ENCODE measurements around the gene LANCL2. TPM values are rescaled to one million over a fixed set of nuclear protein-coding genes. Genes with fewer than 3 reads are reported as not detected.

The LANCL2 gene
- total and polyA plus RNA-seq, 4 experiments from 2014 or later: 4.4 to 7.0 (median 5.2) TPM

- Histone ChIP-seq H3K9me3 (ENCODE audit: control insufficient read depth in 1 of 2, low read length in 2 of 2) (no peaks in the 10 kb centered on the region), H3K27me3 (ENCODE audit: insufficient read depth, low read length) (no peaks in the 10 kb centered on the region), H3K27ac (ENCODE audit: low read depth, low read length) (no peak overlapping the region), H3K36me3 (ENCODE audit: insufficient read depth, low read length) (no peaks in the 10 kb centered on the region), H3K4me1 (ENCODE audit: insufficient read depth, low read length) (peaks cover 13% of the 10 kb centered on the region), H3K4me3 (ENCODE audit: low read length in 2 of 2) (no peak overlapping the region)
- peaks cover 0 to 11% of the 10 kb centered on the region in 2 donors for H3K36me3 Mint-ChIP-seq
- ChIA-PET CTCF (ENCODE audit: partially characterized antibody) (no interaction called here), POLR2A (ENCODE audit: partially characterized antibody) (no interaction called here)
- peak overlapping the region in 1 of 8 donors; percentile 43 for H3K4me3 Mint-ChIP-seq
- peaks cover 0 to 5% (median 0%) of the 10 kb centered on the region in 8 donors for H3K9me3 Mint-ChIP-seq
- H3K27me3 Mint-ChIP-seq: peaks cover 0 to 6% of the 10 kb centered on the region in 2 donors
- H3K4me1 Mint-ChIP-seq: peaks cover 7 to 16% (median 10%) of the 10 kb centered on the region in 4 donors
- DNase-seq: no peak
- peak overlapping the region in 1 of 7 donors; percentile 22 for H3K27ac Mint-ChIP-seq
- intact Hi-C loops (cut with micrococcal nuclease): loop anchor here (10.0 kb wide), 1 partner anchor 77 kb away; no protein-coding TSS in a partner anchor
These were observed 3.6 kb upstream of the LANCL2 start for GRCh38 chr7:55361560-55361959.

- ChIA-PET CTCF (ENCODE audit: partially characterized antibody) (no interaction called here), POLR2A (ENCODE audit: partially characterized antibody) (no interaction called here)
- H3K27ac Mint-ChIP-seq: no peak overlapping the region
- H3K27ac ChIP-seq (ENCODE audit: low read depth, low read length): no peak overlapping the region
- no peak overlapping the region for H3K4me3 Mint-ChIP-seq
- DNase-seq: no peak
- H3K36me3 Mint-ChIP-seq: peaks cover 0 to 15% of the 10 kb centered on the region in 2 donors
- H3K4me1 ChIP-seq (ENCODE audit: insufficient read depth, low read length): peaks cover 27% of the 10 kb centered on the region
- H3K27me3 Mint-ChIP-seq: peaks cover 0 to 6% of the 10 kb centered on the region in 2 donors
- H3K9me3 ChIP-seq (ENCODE audit: control insufficient read depth in 1 of 2, low read length in 2 of 2): no peaks in the 10 kb centered on the region
- peaks cover 0 to 5% (median 0%) of the 10 kb centered on the region in 8 donors for H3K9me3 Mint-ChIP-seq
- H3K4me3 ChIP-seq (ENCODE audit: low read length in 2 of 2): no peak overlapping the region
- peaks cover 13 to 17% (median 15%) of the 10 kb centered on the region in 4 donors for H3K4me1 Mint-ChIP-seq
- intact Hi-C loops (cut with micrococcal nuclease): loop anchor here (10.0 kb wide), 1 partner anchor 78 kb away; no protein-coding TSS in a partner anchor
- no peaks in the 10 kb centered on the region for H3K36me3 ChIP-seq (ENCODE audit: insufficient read depth, low read length)
- no peaks in the 10 kb centered on the region for H3K27me3 ChIP-seq (ENCODE audit: insufficient read depth, low read length)
These were observed 2.2 kb upstream of the LANCL2 start for GRCh38 chr7:55362927-55363326.

- H3K27ac Mint-ChIP-seq: peak overlapping the region in 3 of 7 donors; percentile 30 to 99 (median 55)
- Histone ChIP-seq H3K9me3 (ENCODE audit: control insufficient read depth in 1 of 2, low read length in 2 of 2) (no peaks in the 10 kb centered on the region), H3K27me3 (ENCODE audit: insufficient read depth, low read length) (no peaks in the 10 kb centered on the region), H3K27ac (ENCODE audit: low read depth, low read length) (no peak overlapping the region), H3K4me3 (ENCODE audit: low read length in 2 of 2) (no peak overlapping the region), H3K36me3 (ENCODE audit: insufficient read depth, low read length) (no peaks in the 10 kb centered on the region), H3K4me1 (ENCODE audit: insufficient read depth, low read length) (peaks cover 27% of the 10 kb centered on the region)
- ChIA-PET POLR2A (ENCODE audit: partially characterized antibody) (interaction anchor here (0.5 to 3.3 kb wide), 2 partner anchors 93 to 209 kb away, joined by 3 to 36 read pairs; partner anchors contain the start of gene VOPP1), CTCF (ENCODE audit: partially characterized antibody) (no interaction called here)
- H3K4me1 Mint-ChIP-seq: peaks cover 13 to 20% (median 16%) of the 10 kb centered on the region in 4 donors
- DNase-seq: no peak
- peaks cover 0 to 5% (median 0%) of the 10 kb centered on the region in 8 donors for H3K9me3 Mint-ChIP-seq
- intact Hi-C loops (cut with micrococcal nuclease): loop anchor here (2.0 to 10.0 kb wide), 3 partner anchors 79 to 109 kb away; no protein-coding TSS in a partner anchor
- H3K4me3 Mint-ChIP-seq: peak overlapping the region in 4 of 8 donors; percentile 8 to 96 (median 65)
- peaks cover 0 to 15% of the 10 kb centered on the region in 2 donors for H3K36me3 Mint-ChIP-seq
- peaks cover 0 to 3% of the 10 kb centered on the region in 2 donors for H3K27me3 Mint-ChIP-seq
These were observed 1.6 kb upstream of the LANCL2 start for GRCh38 chr7:55363386-55364170.

GRCh38 chr7:55365675-55366460 lies 731 bp downstream of the LANCL2 start:
- H3K27me3 ChIP-seq (ENCODE audit: insufficient read depth, low read length): no peaks in the 10 kb centered on the region
- H3K36me3 Mint-ChIP-seq: peaks cover 0 to 15% of the 10 kb centered on the region in 2 donors
- DNase-seq: peak; percentile 95 to 100 (median 98)
- H3K36me3 ChIP-seq (ENCODE audit: insufficient read depth, low read length): no peaks in the 10 kb centered on the region
- peak overlapping the region; percentile 98 for H3K27ac ChIP-seq (ENCODE audit: low read depth, low read length)
- POLR2A ChIA-PET (ENCODE audit: partially characterized antibody): interaction anchor here (0.5 to 3.3 kb wide), 29 partner anchors 9 to 740 kb away, joined by 3 to 36 read pairs (median 3); partner anchors contain the start of genes CCT6A, CHCHD2, PSPH and SEC61G
- H3K27ac Mint-ChIP-seq: peak overlapping the region; percentile 98 to 99 (median 99)
- H3K27me3 Mint-ChIP-seq: no peaks in the 10 kb centered on the region
- intact Hi-C loops (cut with micrococcal nuclease): loop anchor here (1.0 to 10.0 kb wide), 11 partner anchors 51 to 740 kb away; partner anchors contain the start of genes CCT6A, CHCHD2, MRPS17 and PSPH
- no peaks in the 10 kb centered on the region for H3K9me3 ChIP-seq (ENCODE audit: control insufficient read depth in 1 of 2, low read length in 2 of 2)
- H3K4me1 Mint-ChIP-seq: peaks cover 13 to 25% (median 21%) of the 10 kb centered on the region in 4 donors
- H3K9me3 Mint-ChIP-seq: peaks cover 0 to 5% (median 0%) of the 10 kb centered on the region in 8 donors
- H3K4me1 ChIP-seq (ENCODE audit: insufficient read depth, low read length): peaks cover 27% of the 10 kb centered on the region
- H3K4me3 ChIP-seq (ENCODE audit: low read length in 2 of 2): peak overlapping the region; percentile 98 to 99
- CTCF ChIA-PET (ENCODE audit: partially characterized antibody): interaction anchor here (1.0 to 1.9 kb wide), 6 partner anchors 9 to 231 kb away, joined by 3 to 7 read pairs (median 4); no protein-coding TSS in a partner anchor
- peak overlapping the region; percentile 90 to 96 (median 94) for H3K4me3 Mint-ChIP-seq

- Mint-ChIP-seq H3K4me3 (peak overlapping the region; percentile 90 to 96 (median 94)), H3K4me1 (peaks cover 13 to 25% (median 21%) of the 10 kb centered on the region in 4 donors), H3K27me3 (no peaks in the 10 kb centered on the region), H3K36me3 (peaks cover 0 to 15% of the 10 kb centered on the region in 2 donors), H3K27ac (peak overlapping the region; percentile 98 to 99 (median 99)), H3K9me3 (peaks cover 0 to 4% (median 0%) of the 10 kb centered on the region in 8 donors)
- ChIA-PET CTCF (ENCODE audit: partially characterized antibody) (interaction anchor here (1.0 to 1.9 kb wide), 4 partner anchors 8 to 230 kb away, joined by 3 to 7 read pairs (median 4); no protein-coding TSS in a partner anchor), POLR2A (ENCODE audit: partially characterized antibody) (interaction anchor here (0.6 to 3.3 kb wide), 24 partner anchors 8 to 740 kb away, joined by 3 to 36 read pairs (median 3); partner anchors contain the start of genes CCT6A, CHCHD2, PSPH and SEC61G)
- Histone ChIP-seq H3K36me3 (ENCODE audit: insufficient read depth, low read length) (no peaks in the 10 kb centered on the region), H3K27me3 (ENCODE audit: insufficient read depth, low read length) (no peaks in the 10 kb centered on the region), H3K4me3 (ENCODE audit: low read length in 2 of 2) (peak overlapping the region; percentile 98 to 99), H3K27ac (ENCODE audit: low read depth, low read length) (peak overlapping the region; percentile 98), H3K9me3 (ENCODE audit: control insufficient read depth in 1 of 2, low read length in 2 of 2) (no peaks in the 10 kb centered on the region), H3K4me1 (ENCODE audit: insufficient read depth, low read length) (peaks cover 27% of the 10 kb centered on the region)
- DNase-seq: peak in 1 of 5 donors; percentile 33
- intact Hi-C loops (cut with micrococcal nuclease): loop anchor here (1.0 to 10.0 kb wide), 6 partner anchors 51 to 607 kb away; partner anchors contain the start of genes MRPS17, SEC61G and ZNF713
These were observed 1.4 kb downstream of the LANCL2 start for GRCh38 chr7:55366461-55367070.

GRCh38 chr7:55367283-55367840 lies 2.2 kb downstream of the LANCL2 start:
- H3K27ac Mint-ChIP-seq: peak overlapping the region; percentile 61 to 99 (median 99)
- H3K36me3 Mint-ChIP-seq: peaks cover 0 to 15% of the 10 kb centered on the region in 2 donors
- Histone ChIP-seq H3K27ac (ENCODE audit: low read depth, low read length) (peak overlapping the region; percentile 98), H3K27me3 (ENCODE audit: insufficient read depth, low read length) (no peaks in the 10 kb centered on the region), H3K36me3 (ENCODE audit: insufficient read depth, low read length) (no peaks in the 10 kb centered on the region), H3K9me3 (ENCODE audit: control insufficient read depth in 1 of 2, low read length in 2 of 2) (no peaks in the 10 kb centered on the region), H3K4me3 (ENCODE audit: low read length in 2 of 2) (peak overlapping the region; percentile 98 to 99), H3K4me1 (ENCODE audit: insufficient read depth, low read length) (peaks cover 27% of the 10 kb centered on the region)
- CTCF ChIA-PET (ENCODE audit: partially characterized antibody): no interaction called here
- intact Hi-C loops (cut with micrococcal nuclease): loop anchor here (5.0 to 10.0 kb wide), 4 partner anchors 50 to 595 kb away; partner anchors contain the start of gene ZNF713
- no peaks in the 10 kb centered on the region for H3K27me3 Mint-ChIP-seq
- peaks cover 0 to 3% (median 0%) of the 10 kb centered on the region in 8 donors for H3K9me3 Mint-ChIP-seq
- H3K4me1 Mint-ChIP-seq: peaks cover 13 to 25% (median 21%) of the 10 kb centered on the region in 4 donors
- DNase-seq: no peak
- POLR2A ChIA-PET (ENCODE audit: partially characterized antibody): interaction anchor here (2.4 to 2.6 kb wide), 4 partner anchors 58 to 608 kb away, joined by 23 to 27 read pairs (median 24); partner anchors contain the start of gene SEC61G
- H3K4me3 Mint-ChIP-seq: peak overlapping the region; percentile 90 to 96 (median 94)

All from CD4-positive, alpha-beta memory T cell (primary cell).